Omental fat pad (tissue), 4 donors: Measurements from ENCODE around the gene DDX19B. TPM values are rescaled to one million over a fixed set of nuclear protein-coding genes. Genes with fewer than 3 reads are reported as not detected.
"Not testable (repeated sequence)": the region's sequence is repeated elsewhere in the genome, so short reads cannot be mapped to it uniquely, and the experiment has no call there.

ENCODE experiments used
- ATAC-seq: fragments of 150-250 bp; one replicate; pipeline ENCODE4 v1.9.1; 2016; ENCODE audit warnings: mild to moderate bottlenecking, moderate library complexity; ENCODE audit not compliant: low FRiP score
- DNase-seq: peaks from one replicate; pipeline ENCODE4 v3.0.0-alpha.2; 2019; ENCODE audit warnings: low spot score
- CTCF ChIP-seq, 3 donors: fragments of 450-650 bp; IDR thresholded peaks; one replicate each; pipeline ENCODE4 v1.5.1; 2016 to 2017; ENCODE audit warnings: antibody characterized with exemption in 3 of 3, mild to moderate bottlenecking in 3 of 3, moderate library complexity in 2 of 3
- total RNA-seq, 4 donors: library from RNA; depleted of rRNA; stranded (reverse); fragments of >200 nt; gene quantifications; one replicate each; pipeline ENCODE4 v1.1.0, GENCODE V29; 2016

DDX19B gene
- total RNA-seq, 4 donors from 2014 or later, result 32.4 to 45.7 (median 34.2) TPM

DNA sequence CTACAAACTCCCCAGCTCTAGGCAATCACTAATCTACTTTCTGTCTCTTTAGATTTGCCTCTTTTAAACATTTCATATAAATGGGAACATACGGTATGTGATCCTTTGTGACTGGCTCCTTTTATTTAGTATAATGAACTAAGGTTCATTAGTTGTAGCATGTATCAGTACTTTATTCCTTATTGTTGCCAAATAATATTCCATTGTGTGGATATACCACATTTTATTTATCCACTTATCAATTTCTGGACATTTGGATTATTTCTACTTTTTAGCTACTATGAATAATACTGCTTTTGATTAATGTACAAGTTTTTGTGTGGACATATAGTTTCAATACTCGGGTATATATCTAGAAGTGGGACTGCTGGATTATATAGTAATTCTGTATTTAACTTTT lies 7.9 kb downstream of the DDX19B start:
- ATAC-seq (no peak), DNase-seq (no peak)
- TF ChIP-seq CTCF (IDR thresholded peaks at IDR 0.05), result no peak

GRCh38 chr16:70307726-70308125 lies 8.7 kb downstream of the DDX19B start:
- DNase-seq, result not testable (repeated sequence)

GRCh38 chr16:70320121-70320520 lies 21.1 kb downstream of the DDX19B start:
- DNase-seq, result no peak
- TF ChIP-seq CTCF (IDR thresholded peaks at IDR 0.05), result no peak
- no peak for ATAC-seq

More at GRCh38 chr16:70307726-70308125, 8.7 kb downstream of the DDX19B start:
- not testable (repeated sequence) for ATAC-seq

- no peak for TF ChIP-seq CTCF (IDR thresholded peaks at IDR 0.05)
- ATAC-seq, result no peak
- no peak for DNase-seq
Measured at GRCh38 chr16:70324998-70325747, 26.2 kb downstream of the DDX19B start.

GRCh38 chr16:70331091-70331490 lies 32.1 kb downstream of the DDX19B start:
- no peak for ATAC-seq
- TF ChIP-seq CTCF (IDR thresholded peaks at IDR 0.05), result no peak
- no peak for DNase-seq

GRCh38 chr16:70331588-70332358 lies 32.8 kb downstream of the DDX19B start:
- no peak for DNase-seq
- no peak for ATAC-seq
- no peak for TF ChIP-seq CTCF (IDR thresholded peaks at IDR 0.05)

DNA sequence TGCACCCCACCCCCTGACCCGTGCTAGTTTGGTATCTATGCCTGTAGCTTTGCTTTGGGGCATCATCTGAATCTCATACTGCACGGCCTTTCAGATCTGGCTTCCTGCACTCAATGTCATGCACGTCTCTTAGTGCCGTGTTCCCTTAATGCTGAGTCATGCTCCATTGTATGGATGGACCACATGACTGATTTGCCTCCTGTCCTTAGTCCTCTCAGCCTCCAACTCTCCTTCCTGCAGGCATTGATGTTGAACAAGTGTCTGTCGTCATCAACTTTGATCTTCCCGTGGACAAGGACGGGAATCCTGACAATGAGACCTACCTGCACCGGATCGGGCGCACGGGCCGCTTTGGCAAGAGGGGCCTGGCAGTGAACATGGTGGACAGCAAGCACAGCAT lies 33.7 kb downstream of the DDX19B start:
- not testable (repeated sequence) for DNase-seq, ATAC-seq

DNA sequence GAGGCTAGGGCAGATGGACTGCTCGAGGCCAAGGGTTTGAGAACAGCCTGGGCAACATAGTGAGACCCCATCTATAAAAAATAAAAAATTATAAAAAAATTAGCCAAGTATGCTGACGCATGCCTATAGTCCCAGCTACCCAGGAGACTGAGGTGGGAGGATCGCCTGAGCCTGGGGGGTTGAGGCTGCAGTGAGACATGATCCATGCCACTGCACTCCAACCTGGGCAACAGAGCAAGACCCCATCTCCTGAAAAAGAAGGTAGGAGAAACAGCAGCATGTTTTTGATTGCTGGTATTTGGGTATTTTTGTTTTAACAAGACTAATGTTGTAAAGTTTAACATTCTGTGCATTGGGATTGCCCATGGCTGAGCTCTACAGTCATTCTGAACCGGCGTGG lies 38.8 kb downstream of the DDX19B start:
- ATAC-seq, result no peak

More for the DNA sequence above, 38.8 kb downstream of the DDX19B start:
- no peak for DNase-seq
- no peak for TF ChIP-seq CTCF (IDR thresholded peaks at IDR 0.05)
